ENCODE data around the gene SNCAIP. TPM values are rescaled to one million over a fixed set of nuclear protein-coding genes. Genes with fewer than 3 reads are reported as not detected.
A peak's percentile ranks its signal among the peaks of the same experiment; 100 is the strongest.

SNCAIP gene
- total RNA-seq, 1 donor from 2014 or later: 11.6 TPM

GRCh38 chr5:122423221-122423620 is 111.2 kb downstream of the SNCAIP start:
- no peak for DNase-seq (ENCODE audit: low spot score)

DNA sequence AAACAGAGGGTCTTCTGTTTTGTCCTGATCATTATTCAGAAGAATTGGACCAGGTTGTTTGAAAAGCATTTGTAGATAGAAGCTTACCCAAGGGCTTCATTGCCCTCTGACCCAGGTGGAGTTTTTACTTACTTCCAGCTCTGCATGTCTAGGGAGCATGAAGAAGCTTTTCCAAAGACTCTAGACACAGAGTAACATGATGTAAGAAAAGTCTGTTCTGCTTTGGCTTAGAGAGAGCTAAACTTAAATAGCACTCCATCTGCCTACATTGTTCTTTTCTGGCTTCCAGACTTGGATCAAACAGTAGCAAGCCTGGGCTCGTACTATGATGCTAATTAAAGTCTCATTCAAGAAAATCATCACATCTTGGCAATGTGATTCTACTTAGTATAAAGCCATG is 112.1 kb downstream of the SNCAIP start:
- DNase-seq (ENCODE audit: low spot score): no peak

GRCh38 chr5:122426301-122426700 is 114.3 kb downstream of the SNCAIP start:
- DNase-seq (ENCODE audit: low spot score): no peak

- no peak for DNase-seq (ENCODE audit: low spot score)
These were observed 115.6 kb downstream of the SNCAIP start for GRCh38 chr5:122427621-122428020.

GRCh38 chr5:122429545-122430318 is 117.7 kb downstream of the SNCAIP start:
- DNase-seq (ENCODE audit: low spot score): no peak

DNA sequence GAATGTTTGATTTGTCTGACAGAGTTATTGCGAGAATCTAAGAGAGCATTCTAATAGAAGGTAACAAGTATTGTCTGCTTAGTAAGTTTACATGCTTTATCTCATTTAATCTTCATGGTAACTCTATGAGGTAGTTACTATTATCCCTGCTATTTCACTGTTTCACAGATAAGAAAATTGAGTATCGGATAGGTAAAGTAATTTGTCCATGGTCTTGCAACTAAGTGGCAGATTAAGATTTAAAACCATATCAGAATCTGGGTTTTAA is 118.2 kb downstream of the SNCAIP start:
- DNase-seq (ENCODE audit: low spot score): no peak

- DNase-seq (ENCODE audit: low spot score): no peak
These were observed 119.3 kb downstream of the SNCAIP start for GRCh38 chr5:122431298-122431697.

DNA sequence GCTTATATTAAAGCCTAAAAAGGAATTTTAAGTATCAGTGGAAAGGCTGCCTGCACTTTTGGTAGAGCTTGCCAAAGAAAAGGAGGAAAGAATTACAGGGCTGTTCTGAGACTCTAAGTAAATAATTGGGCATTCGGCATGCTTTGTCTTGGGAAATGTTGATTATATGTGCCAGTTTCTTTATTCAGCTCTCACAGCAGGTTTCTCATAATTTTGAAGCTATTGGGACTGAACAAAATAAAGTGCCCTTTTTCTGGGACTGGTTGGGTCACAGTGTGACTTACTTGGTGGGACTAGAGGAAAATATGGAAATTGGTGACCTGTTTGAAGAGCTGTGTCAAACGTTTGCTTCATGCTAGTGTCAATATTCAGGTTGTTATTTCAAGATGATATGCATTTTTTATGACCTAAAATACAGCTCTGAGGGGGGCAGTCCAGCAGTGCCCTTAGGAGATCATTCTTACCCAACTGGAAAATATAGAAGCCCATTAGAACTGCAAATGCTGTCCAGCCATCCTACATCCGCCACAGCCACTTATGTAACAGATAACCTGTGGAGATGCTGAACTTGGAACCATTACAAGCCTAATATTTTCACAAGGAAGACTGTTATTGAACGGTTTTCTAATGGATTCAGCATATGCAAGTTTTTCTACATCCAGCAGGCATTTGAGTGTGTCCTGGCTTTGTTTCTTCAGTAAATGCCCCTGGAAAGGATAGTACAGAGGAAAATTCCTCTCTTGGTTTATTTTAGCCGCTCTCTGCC is 122.4 kb downstream of the SNCAIP start:
- no peak for DNase-seq (ENCODE audit: low spot score)

- DNase-seq (ENCODE audit: low spot score): no peak
These were observed 123.2 kb downstream of the SNCAIP start for GRCh38 chr5:122435234-122435633.

- no peak for DNase-seq (ENCODE audit: low spot score)
These were observed 123.7 kb downstream of the SNCAIP start for GRCh38 chr5:122435761-122436160.

- DNase-seq (ENCODE audit: low spot score): no peak
These were observed 124.6 kb downstream of the SNCAIP start for GRCh38 chr5:122436615-122437014.

- no peak for DNase-seq (ENCODE audit: low spot score)
These were observed 127.6 kb downstream of the SNCAIP start for GRCh38 chr5:122439645-122440044.

GRCh38 chr5:122442938-122443337 is 130.9 kb downstream of the SNCAIP start:
- no peak for DNase-seq (ENCODE audit: low spot score)

DNA sequence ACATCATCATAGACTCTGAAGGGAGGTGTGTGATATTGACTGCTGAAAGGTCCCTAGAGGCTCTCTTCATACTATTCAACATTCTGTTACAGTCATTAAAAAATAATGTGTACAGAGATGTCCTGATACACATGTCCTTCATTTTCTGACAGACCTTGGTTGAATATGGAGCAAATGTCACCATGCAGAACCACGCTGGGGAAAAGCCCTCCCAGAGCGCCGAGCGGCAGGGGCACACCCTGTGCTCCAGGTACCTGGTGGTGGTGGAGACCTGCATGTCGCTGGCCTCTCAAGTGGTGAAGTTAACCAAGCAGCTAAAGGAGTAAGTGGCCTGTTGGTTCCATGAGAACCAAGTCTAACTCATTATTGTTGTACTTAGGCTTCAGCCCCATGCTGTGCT is 132.4 kb downstream of the SNCAIP start:
- no peak for DNase-seq (ENCODE audit: low spot score)

- DNase-seq (ENCODE audit: low spot score): no peak
These were observed 133.0 kb downstream of the SNCAIP start for GRCh38 chr5:122445070-122445469.

GRCh38 chr5:122447072-122447471 is 135.0 kb downstream of the SNCAIP start:
- DNase-seq (ENCODE audit: low spot score): no peak

- no peak for DNase-seq (ENCODE audit: low spot score)
These were observed 135.8 kb downstream of the SNCAIP start for GRCh38 chr5:122447879-122448278.

GRCh38 chr5:122454541-122454940 is 142.5 kb downstream of the SNCAIP start:
- DNase-seq (ENCODE audit: low spot score): no peak

GRCh38 chr5:122455939-122456338 is 143.9 kb downstream of the SNCAIP start:
- no peak for DNase-seq (ENCODE audit: low spot score)

DNA sequence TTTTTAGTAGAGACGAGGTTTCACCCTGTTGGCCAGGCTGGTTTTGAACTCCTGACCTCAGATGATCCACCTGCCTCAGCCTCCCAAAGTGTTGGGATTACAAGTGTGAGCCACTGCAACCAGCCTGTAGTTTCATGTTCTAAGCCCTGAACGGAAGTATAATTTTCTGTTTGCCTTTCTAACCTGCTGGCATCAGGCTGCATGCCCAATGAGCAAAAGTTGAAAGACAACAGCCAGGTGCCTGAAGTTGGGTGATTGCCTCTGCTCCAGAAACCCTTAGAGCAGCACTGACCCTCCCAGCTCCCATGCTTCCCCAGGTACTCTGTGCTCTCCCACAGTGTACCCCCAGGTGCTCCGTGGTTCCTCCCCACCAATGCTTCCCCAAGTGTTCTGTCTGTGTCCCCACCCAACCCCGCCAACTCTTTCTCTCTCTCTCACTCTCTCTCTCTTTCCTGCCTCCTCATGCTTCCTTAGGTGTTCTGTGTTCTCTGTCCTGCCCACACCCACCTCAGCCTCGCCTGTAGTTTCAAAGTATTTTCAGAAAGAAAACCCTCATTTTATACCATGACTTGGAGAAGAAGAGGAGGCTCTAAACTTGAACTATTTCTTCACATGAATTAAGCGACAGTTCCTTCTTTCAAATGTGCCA is 145.3 kb downstream of the SNCAIP start:
- DNase-seq (ENCODE audit: low spot score): no peak

DNA sequence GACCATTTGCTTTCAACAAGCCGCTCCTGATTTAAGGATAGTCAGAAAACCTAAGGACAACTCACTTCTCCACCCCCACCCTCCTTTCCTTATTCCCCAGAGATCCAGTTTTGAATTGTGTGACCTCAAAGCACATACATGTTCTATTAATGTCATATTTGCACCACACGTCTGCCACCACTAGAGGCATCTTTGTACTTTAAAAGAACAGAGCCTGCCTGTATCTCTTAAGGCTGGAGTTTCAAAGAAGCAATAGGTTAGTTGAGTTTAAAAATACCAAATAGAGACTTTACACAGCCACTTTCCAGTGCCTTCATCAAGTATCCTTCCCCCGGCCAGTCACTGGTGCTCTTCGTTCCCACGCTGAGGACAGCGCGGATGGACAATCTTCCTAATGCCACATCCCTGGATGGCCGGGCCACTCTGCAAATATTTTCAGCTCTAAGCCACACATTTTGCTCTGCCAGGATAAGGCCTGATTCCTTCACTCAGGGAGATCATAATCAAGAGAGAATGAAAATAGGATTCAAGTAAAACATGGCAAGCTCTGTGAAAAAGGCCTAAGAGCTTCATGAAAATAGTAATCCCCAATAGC is 146.3 kb downstream of the SNCAIP start:
- peak; percentile 31 for DNase-seq (ENCODE audit: low spot score)

- no peak for DNase-seq (ENCODE audit: low spot score)
These were observed 150.4 kb downstream of the SNCAIP start for GRCh38 chr5:122462486-122462885.
